Liver (tissue), 9 donors: ENCODE data around the gene API5. TPM values are rescaled to one million over a fixed set of nuclear protein-coding genes. Genes with fewer than 3 reads are reported as not detected.

ENCODE experiments used
- DNase-seq: peaks from one replicate; pipeline ENCODE4 v3.0.0-alpha.2; 2017; ENCODE audit warnings: low spot score
- H3K27ac ChIP-seq, 2 donors: one replicate each; pipeline ENCODE4 v1.7.0; 2013; ENCODE audit warnings: inconsistent platforms in 2 of 2, low read length in 2 of 2, control low read depth in 1 of 2, low read depth in 1 of 2, mild to moderate bottlenecking in 1 of 2
- H3K27me3 ChIP-seq, 4 donors: one replicate each; pipeline versions ENCODE4 v1.6.1 to v1.7.0; 2013; ENCODE audit warnings: low read length in 3 of 4, inconsistent platforms in 1 of 4, mild to moderate bottlenecking in 1 of 4, moderate library complexity in 1 of 4; ENCODE audit not compliant: control insufficient read depth in 4 of 4, insufficient read depth in 4 of 4
- H3K36me3 ChIP-seq, 4 donors: one replicate each; pipeline versions ENCODE4 v1.6.1 to v1.7.0; 2013; ENCODE audit warnings: low read length in 3 of 4, mild to moderate bottlenecking in 3 of 4, low read depth in 1 of 4, moderate library complexity in 1 of 4; ENCODE audit not compliant: control insufficient read depth in 4 of 4, insufficient read depth in 3 of 4
- H3K4me1 ChIP-seq, 4 donors: one replicate each; pipeline versions ENCODE4 v1.6.1 to v1.7.0; 2013; ENCODE audit warnings: low read length in 3 of 4, mild to moderate bottlenecking in 3 of 4, moderate library complexity in 1 of 4; ENCODE audit not compliant: control insufficient read depth in 4 of 4, insufficient read depth in 4 of 4
- H3K4me3 ChIP-seq, 3 donors: one replicate each; pipeline versions ENCODE4 v1.6.1 to v1.7.0; 2013; ENCODE audit warnings: low read length in 3 of 3, control low read depth in 1 of 3, low read depth in 1 of 3, mild to moderate bottlenecking in 1 of 3
- H3K9ac ChIP-seq, 2 donors: one replicate each; pipeline ENCODE4 v1.7.0; 2013; ENCODE audit warnings: low read length in 2 of 2, mild to moderate bottlenecking in 2 of 2, moderate library complexity in 2 of 2, control low read depth in 1 of 2, low read depth in 1 of 2
- H3K9me3 ChIP-seq, 4 donors: one replicate each; pipeline versions ENCODE4 v1.6.1 to v1.7.0; 2013; ENCODE audit warnings: low read length in 3 of 4; ENCODE audit not compliant: control insufficient read depth in 4 of 4
- ATF3 ChIP-seq: IDR thresholded peaks from 2 replicates; pipeline ENCODE4 v1.6.1; 2016; ENCODE audit warnings: antibody characterized with exemption
- EGR1 ChIP-seq, 2 donors: IDR thresholded peaks; 2 replicates each; pipeline ENCODE4 v1.6.1; 2016 to 2018; ENCODE audit warnings: antibody characterized with exemption in 2 of 2, low read depth in 2 of 2
- FOXA1 ChIP-seq: IDR thresholded peaks from 2 replicates; pipeline ENCODE4 v1.6.1; 2016; ENCODE audit warnings: antibody characterized with exemption
- FOXA2 ChIP-seq: IDR thresholded peaks from 2 replicates; pipeline ENCODE4 v1.6.1; 2016; ENCODE audit warnings: antibody characterized with exemption
- GABPA ChIP-seq, 2 donors: IDR thresholded peaks in 1 of 2; conservative IDR thresholded peaks in 1 of 2; 2 replicates each; pipeline ENCODE4 v1.6.1; 2016; ENCODE audit warnings: antibody characterized with exemption in 2 of 2, mild to moderate bottlenecking in 1 of 2, moderate library complexity in 1 of 2
- HNF4A ChIP-seq, 2 donors: conservative IDR thresholded peaks; 2 replicates each; pipeline ENCODE4 v1.6.1; 2016; ENCODE audit warnings: antibody characterized with exemption in 2 of 2, mild to moderate bottlenecking in 2 of 2
- HNF4G ChIP-seq: IDR thresholded peaks from 2 replicates; pipeline ENCODE4 v1.6.1; 2016; ENCODE audit warnings: antibody characterized with exemption
- NR2F2 ChIP-seq: IDR thresholded peaks from 2 replicates; pipeline ENCODE4 v1.6.1; 2016; ENCODE audit warnings: antibody characterized with exemption
- RAD21 ChIP-seq, 2 donors: IDR thresholded peaks; 2 replicates each; pipeline ENCODE4 v1.6.1; 2016; ENCODE audit warnings: antibody characterized with exemption in 2 of 2, mild to moderate bottlenecking in 2 of 2
- REST ChIP-seq: IDR thresholded peaks from 2 replicates; pipeline ENCODE4 v1.6.1; 2016; ENCODE audit warnings: antibody characterized with exemption, mild to moderate bottlenecking
- RXRA ChIP-seq, 2 donors: IDR thresholded peaks; 2 replicates each; pipeline ENCODE4 v1.6.1; 2017 to 2018; ENCODE audit warnings: antibody characterized with exemption in 2 of 2, mild to moderate bottlenecking in 1 of 2
- TAF1 ChIP-seq: conservative IDR thresholded peaks from 2 replicates; pipeline ENCODE4 v1.6.1; 2016; ENCODE audit warnings: antibody characterized with exemption, mild to moderate bottlenecking
- YY1 ChIP-seq: IDR thresholded peaks from 2 replicates; pipeline ENCODE4 v1.6.1; 2016; ENCODE audit warnings: antibody characterized with exemption, mild to moderate bottlenecking
- ZBTB33 ChIP-seq: IDR thresholded peaks from 2 replicates; pipeline ENCODE4 v1.6.1; 2016; ENCODE audit warnings: antibody characterized with exemption
- WGBS: extraction: QIAGEN DNeasy Blood & Tissue Kit; methylation state at CpG from one replicate; pipeline ENCODE4 v1.1.7; 2013; 5-methylcytosine and 5-hydroxymethylcytosine counted together
- polyA plus RNA-seq, 2 donors: library from polyadenylated mRNA; stranded (reverse) in 1 of 2; unstranded in 1 of 2; fragments of 200-250 nt in 1 of 2; fragments of >200 nt in 1 of 2; fragmentation: Nextera tagmentation in 1 of 2; extraction: Ambion mirVana in 1 of 2; gene quantifications; one replicate each; pipeline versions ENCODE4 v1.2.1 to v1.2.3, GENCODE V29; 2013 to 2015
- total RNA-seq, 2 donors: library from RNA; depleted of rRNA; stranded (reverse); fragments of >200 nt; gene quantifications; one replicate each; pipeline ENCODE4 v1.2.3, GENCODE V29; 2014
- TF ChIP-seq, protein P1 (sequence below): IDR thresholded peaks from 2 replicates; pipeline ENCODE4 v1.6.1; 2016; ENCODE audit warnings: antibody characterized with exemption
- donor health status: healthy.
- donor health status: healthy.
- donor health status: healthy.
- donor health status: healthy.
- donor health status: healthy.

The API5 gene
- total and polyA plus RNA-seq, 4 donors: 23.0 to 61.6 (median 34.2) TPM

DNA sequence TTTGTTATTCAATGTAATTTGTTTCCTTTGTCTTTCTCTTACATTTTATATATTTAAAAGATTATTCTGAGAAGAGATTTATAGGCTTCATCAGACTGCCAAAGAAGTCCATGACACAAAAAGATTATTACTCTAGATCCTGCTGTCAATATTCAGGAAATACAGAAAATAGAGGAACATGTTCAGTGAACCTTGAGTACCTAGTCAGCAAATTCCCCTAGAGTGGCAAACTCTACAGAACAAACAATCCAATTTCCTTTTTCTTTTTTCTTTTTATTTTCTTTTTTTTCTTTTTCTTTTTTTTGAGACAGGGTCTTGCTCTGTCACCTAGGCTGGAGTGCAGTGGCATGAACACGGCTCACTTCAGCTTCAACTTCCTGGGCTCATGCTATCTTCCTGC lies 70.8 kb downstream of the API5 start:
- no peak for TF ChIP-seq HNF4G
- TF ChIP-seq FOXA1: no peak
- TF ChIP-seq RXRA (IDR thresholded peaks at IDR 0.05): no peak
- TF ChIP-seq ZBTB33: no peak
- TF ChIP-seq GABPA (IDR thresholded peaks at IDR 0.05 in 1 of 2, conservative IDR thresholded peaks at IDR 0.05 in 1 of 2): no peak
- no peak for TF ChIP-seq FOXA2
- no peak for TF ChIP-seq REST
- no peak for TF ChIP-seq RAD21 (IDR thresholded peaks at IDR 0.05)
- WGBS: 83% methylated on average over 1 of the region's 1 CpG
- DNase-seq: no peak

GRCh38 chr11:43384393-43384792 lies 72.6 kb downstream of the API5 start:
- peaks cover 0 to 9% (median 3%) of the 10 kb centered on the region in 4 donors for H3K36me3 ChIP-seq
- WGBS: 97% methylated on average over 5 of the region's 5 CpGs
- no peak for DNase-seq
- no peak overlapping the region for H3K9ac ChIP-seq
- no peaks in the 10 kb centered on the region for H3K27me3 ChIP-seq
- no peaks in the 10 kb centered on the region for H3K9me3 ChIP-seq
- H3K27ac ChIP-seq: no peak overlapping the region
- TF ChIP-seq HNF4A (conservative IDR thresholded peaks at IDR 0.05): no peak
- peaks cover 9 to 14% (median 9%) of the 10 kb centered on the region in 4 donors for H3K4me1 ChIP-seq
- H3K4me3 ChIP-seq: no peak overlapping the region

More for the DNA sequence above, 70.8 kb downstream of the API5 start:
- peaks cover 9 to 14% (median 9%) of the 10 kb centered on the region in 4 donors for H3K4me1 ChIP-seq
- no peaks in the 10 kb centered on the region for H3K27me3 ChIP-seq
- H3K9me3 ChIP-seq: no peaks in the 10 kb centered on the region
- H3K36me3 ChIP-seq: peaks cover 0 to 13% (median 1%) of the 10 kb centered on the region in 4 donors
- no peak overlapping the region for H3K27ac ChIP-seq
- no peak overlapping the region for H3K9ac ChIP-seq
- H3K4me3 ChIP-seq: no peak overlapping the region

GRCh38 chr11:43392713-43393112 lies 80.9 kb downstream of the API5 start:
- 97% methylated on average over 5 of the region's 5 CpGs for WGBS
- Histone ChIP-seq H3K4me3 (no peak overlapping the region), H3K27me3 (no peaks in the 10 kb centered on the region), H3K27ac (no peak overlapping the region), H3K4me1 (peaks cover 0 to 6% (median 0%) of the 10 kb centered on the region in 4 donors), H3K9me3 (no peaks in the 10 kb centered on the region), H3K9ac (no peak overlapping the region), H3K36me3 (peaks cover 0 to 44% (median 35%) of the 10 kb centered on the region in 4 donors)
- DNase-seq: no peak
- TF ChIP-seq RAD21 (IDR thresholded peaks at IDR 0.05): no peak
- TF ChIP-seq HNF4A (conservative IDR thresholded peaks at IDR 0.05): no peak
- no peak for TF ChIP-seq TAF1
- TF ChIP-seq YY1: no peak
- TF ChIP-seq, protein P1, sequence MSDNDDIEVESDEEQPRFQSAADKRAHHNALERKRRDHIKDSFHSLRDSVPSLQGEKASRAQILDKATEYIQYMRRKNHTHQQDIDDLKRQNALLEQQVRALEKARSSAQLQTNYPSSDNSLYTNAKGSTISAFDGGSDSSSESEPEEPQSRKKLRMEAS: no peak
- no peak for TF ChIP-seq RXRA (IDR thresholded peaks at IDR 0.05)
- TF ChIP-seq REST: no peak
- no peak for TF ChIP-seq FOXA1
- no peak for TF ChIP-seq EGR1 (IDR thresholded peaks at IDR 0.05; ENCODE audit: low read depth in 2 of 2)
- no peak for TF ChIP-seq GABPA (IDR thresholded peaks at IDR 0.05 in 1 of 2, conservative IDR thresholded peaks at IDR 0.05 in 1 of 2)
- TF ChIP-seq ATF3: no peak
- TF ChIP-seq FOXA2: no peak
- TF ChIP-seq NR2F2: no peak
- no peak for TF ChIP-seq ZBTB33
